Hepatocyte (in vitro differentiated cells): Measurements from ENCODE around the gene JAM3. TPM values are rescaled to one million over a fixed set of nuclear protein-coding genes. Genes with fewer than 3 reads are reported as not detected.

Experiments used
- DNase-seq: peaks from one replicate; pipeline ENCODE4 v3.0.0-alpha.2; 2016; ENCODE audit warnings: low spot score
- H2AFZ ChIP-seq: fragments of 200-600 bp; sonication (generic); 2 replicates; pipeline ENCODE4 v1.6.0; 2016; ENCODE audit warnings: antibody characterized with exemption, mild to moderate bottlenecking
- H3K27ac ChIP-seq: fragments of 200-600 bp; sonication (generic); 2 replicates; pipeline ENCODE4 v1.5.1; 2016; ENCODE audit warnings: mild to moderate bottlenecking
- H3K27me3 ChIP-seq: fragments of 200-600 bp; sonication (generic); 2 replicates; pipeline ENCODE4 v1.6.1; 2016
- H3K36me3 ChIP-seq: fragments of 200-600 bp; sonication (generic); replicated peaks from 2 replicates; pipeline ENCODE4 v1.5.1; 2016; ENCODE audit warnings: low read depth; ENCODE audit not compliant: insufficient read depth
- H3K4me1 ChIP-seq: fragments of 200-600 bp; sonication (generic); 2 replicates; pipeline ENCODE4 v1.5.1; 2016; ENCODE audit warnings: mild to moderate bottlenecking, moderate library complexity; ENCODE audit not compliant: insufficient read depth
- H3K4me2 ChIP-seq: fragments of 200-600 bp; sonication (generic); 2 replicates; pipeline ENCODE4 v1.6.0; 2016
- H3K4me3 ChIP-seq: fragments of 200-600 bp; sonication (generic); 2 replicates; pipeline ENCODE4 v1.5.1; 2016; ENCODE audit warnings: mild to moderate bottlenecking
- H3K79me2 ChIP-seq: fragments of 200-600 bp; sonication (generic); 2 replicates; pipeline ENCODE4 v1.6.0; 2017; ENCODE audit warnings: mild to moderate bottlenecking
- H3K9me2 ChIP-seq: fragments of 200-600 bp; sonication (generic); replicated peaks from 2 replicates; pipeline ENCODE4 v1.6.0; 2017; ENCODE audit warnings: mild to moderate bottlenecking; ENCODE audit not compliant: insufficient read depth
- H3K9me3 ChIP-seq: fragments of 200-600 bp; sonication (generic); 2 replicates; pipeline ENCODE4 v1.5.1; 2016; ENCODE audit warnings: low read depth, mild to moderate bottlenecking
- H4K20me1 ChIP-seq: fragments of 200-600 bp; sonication (generic); 2 replicates; pipeline ENCODE4 v1.6.0; 2016; ENCODE audit warnings: mild to moderate bottlenecking; ENCODE audit not compliant: insufficient read depth, poor library complexity, severe bottlenecking
- CTCF ChIP-seq: fragments of 200-600 bp; sonication (generic); IDR thresholded peaks from 2 replicates; pipeline ENCODE4 v1.5.1; 2016; ENCODE audit warnings: antibody characterized with exemption, mild to moderate bottlenecking; ENCODE audit not compliant: poor library complexity
- EZH2 ChIP-seq: fragments of 200-600 bp; sonication (generic); IDR thresholded peaks from 2 replicates; pipeline ENCODE4 v1.6.1; 2016; ENCODE audit warnings: antibody characterized with exemption, mild to moderate bottlenecking, borderline replicate concordance
- EZH2phosphoT487 ChIP-seq: fragments of 200-600 bp; sonication (generic); IDR thresholded peaks from one replicate; pipeline ENCODE4 v1.6.1; 2018; ENCODE audit warnings: antibody characterized with exemption, mild to moderate bottlenecking, low read depth, moderate library complexity; ENCODE audit not compliant: unreplicated experiment, severe bottlenecking
- WGBS: methylation state at CpG from one replicate; pipeline ENCODE4 v1.1.6; 2016; ENCODE audit warnings: low lambda C conversion rate; ENCODE audit errors: missing lambda C conversion rate; 5-methylcytosine and 5-hydroxymethylcytosine counted together
- polyA plus RNA-seq: library from polyadenylated mRNA; unstranded; fragments of >200 nt; fragmentation: Nextera tagmentation; extraction: Ambion mirVana; gene quantifications from 2 replicates; pipeline ENCODE4 v1.2.1, GENCODE V29; 2016
- total RNA-seq: library from RNA; depleted of rRNA; stranded (reverse); fragments of >200 nt; gene quantifications from 2 replicates; pipeline ENCODE4 v1.2.3, GENCODE V29; 2014

JAM3 gene
- total and polyA plus RNA-seq, 2 experiments from 2014 or later: 20.3 to 23.6 TPM

DNA sequence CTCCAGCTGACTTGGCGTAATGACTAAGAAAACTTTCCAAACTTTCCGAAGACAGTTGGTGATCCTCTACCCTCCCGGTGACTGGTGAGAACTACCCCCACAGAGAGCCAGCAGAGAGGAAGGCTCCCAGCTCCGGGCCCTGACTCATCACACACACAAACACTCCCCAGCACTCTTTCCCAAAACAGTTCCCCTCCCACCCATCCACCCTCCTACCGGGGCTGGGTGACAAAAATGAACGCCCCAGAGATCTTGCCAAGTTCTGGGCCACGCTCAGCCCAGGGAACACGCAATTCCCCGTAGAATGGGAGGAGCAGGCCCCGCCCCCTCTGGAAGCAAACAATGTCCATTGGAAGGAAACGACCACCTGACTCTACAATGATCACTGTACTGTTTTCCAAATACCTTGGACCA is 21.3 kb upstream of the JAM3 start:
- Histone ChIP-seq H4K20me1 (no peaks in the 10 kb centered on the region), H3K79me2 (no peaks in the 10 kb centered on the region), H3K4me1 (no peaks in the 10 kb centered on the region), H3K4me3 (no peak overlapping the region), H3K27me3 (peaks cover 6% of the 10 kb centered on the region), H3K27ac (no peak overlapping the region), H3K36me3 (no peaks in the 10 kb centered on the region), H3K9me2 (no peaks in the 10 kb centered on the region), H2AFZ (no peak overlapping the region), H3K4me2 (no peak overlapping the region), H3K9me3 (no peaks in the 10 kb centered on the region)
- DNase-seq: no peak
- WGBS: 58% methylated on average over 11 of the region's 11 CpGs
- TF ChIP-seq EZH2 (no peak), EZH2phosphoT487 (no peak), CTCF (no peak)

GRCh38 chr11:134048028-134048427 is 20.8 kb upstream of the JAM3 start:
- Histone ChIP-seq H3K9me3 (no peaks in the 10 kb centered on the region), H3K9me2 (no peaks in the 10 kb centered on the region), H3K4me3 (no peak overlapping the region), H3K36me3 (no peaks in the 10 kb centered on the region), H3K4me2 (no peak overlapping the region), H3K79me2 (no peaks in the 10 kb centered on the region), H3K27me3 (peaks cover 6% of the 10 kb centered on the region), H2AFZ (no peak overlapping the region), H3K4me1 (no peaks in the 10 kb centered on the region), H3K27ac (no peak overlapping the region), H4K20me1 (no peaks in the 10 kb centered on the region)
- TF ChIP-seq EZH2 (no peak), CTCF (no peak), EZH2phosphoT487 (no peak)
- DNase-seq: no peak
- WGBS: 80% methylated on average over 9 of the region's 9 CpGs

GRCh38 chr11:134049303-134049702 is 19.6 kb upstream of the JAM3 start:
- Histone ChIP-seq H3K4me1 (no peaks in the 10 kb centered on the region), H2AFZ (no peak overlapping the region), H3K79me2 (no peaks in the 10 kb centered on the region), H3K27ac (no peak overlapping the region), H4K20me1 (no peaks in the 10 kb centered on the region), H3K36me3 (no peaks in the 10 kb centered on the region), H3K9me3 (no peaks in the 10 kb centered on the region), H3K4me3 (no peak overlapping the region), H3K9me2 (no peaks in the 10 kb centered on the region), H3K4me2 (no peak overlapping the region), H3K27me3 (peaks cover 6% of the 10 kb centered on the region)
- no peak for DNase-seq
- WGBS: 42% methylated on average over 11 of the region's 11 CpGs
- TF ChIP-seq CTCF (no peak), EZH2 (no peak), EZH2phosphoT487 (no peak)
